Measurements from ENCODE around the gene IGSF6.

Gene IGSF6

GRCh38 chr16:21600031-21600773 lies 52.2 kb downstream of the IGSF6 start:
- TF ChIP-seq, protein P1, sequence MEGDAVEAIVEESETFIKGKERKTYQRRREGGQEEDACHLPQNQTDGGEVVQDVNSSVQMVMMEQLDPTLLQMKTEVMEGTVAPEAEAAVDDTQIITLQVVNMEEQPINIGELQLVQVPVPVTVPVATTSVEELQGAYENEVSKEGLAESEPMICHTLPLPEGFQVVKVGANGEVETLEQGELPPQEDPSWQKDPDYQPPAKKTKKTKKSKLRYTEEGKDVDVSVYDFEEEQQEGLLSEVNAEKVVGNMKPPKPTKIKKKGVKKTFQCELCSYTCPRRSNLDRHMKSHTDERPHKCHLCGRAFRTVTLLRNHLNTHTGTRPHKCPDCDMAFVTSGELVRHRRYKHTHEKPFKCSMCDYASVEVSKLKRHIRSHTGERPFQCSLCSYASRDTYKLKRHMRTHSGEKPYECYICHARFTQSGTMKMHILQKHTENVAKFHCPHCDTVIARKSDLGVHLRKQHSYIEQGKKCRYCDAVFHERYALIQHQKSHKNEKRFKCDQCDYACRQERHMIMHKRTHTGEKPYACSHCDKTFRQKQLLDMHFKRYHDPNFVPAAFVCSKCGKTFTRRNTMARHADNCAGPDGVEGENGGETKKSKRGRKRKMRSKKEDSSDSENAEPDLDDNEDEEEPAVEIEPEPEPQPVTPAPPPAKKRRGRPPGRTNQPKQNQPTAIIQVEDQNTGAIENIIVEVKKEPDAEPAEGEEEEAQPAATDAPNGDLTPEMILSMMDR (IDR thresholded peaks at IDR 0.05; ENCODE audit: low read depth, low read length), result no peak
- H3K4me3 ChIP-seq (ENCODE audit: low read depth, low read length), result peak overlapping the region; percentile 76
- peak; percentile 20 for DNase-seq (ENCODE audit: low read depth, low spot score)
- in situ Hi-C loops (cut with HindIII; ENCODE audit: low sequenced_read_pairs), result no loop called here

DNA sequence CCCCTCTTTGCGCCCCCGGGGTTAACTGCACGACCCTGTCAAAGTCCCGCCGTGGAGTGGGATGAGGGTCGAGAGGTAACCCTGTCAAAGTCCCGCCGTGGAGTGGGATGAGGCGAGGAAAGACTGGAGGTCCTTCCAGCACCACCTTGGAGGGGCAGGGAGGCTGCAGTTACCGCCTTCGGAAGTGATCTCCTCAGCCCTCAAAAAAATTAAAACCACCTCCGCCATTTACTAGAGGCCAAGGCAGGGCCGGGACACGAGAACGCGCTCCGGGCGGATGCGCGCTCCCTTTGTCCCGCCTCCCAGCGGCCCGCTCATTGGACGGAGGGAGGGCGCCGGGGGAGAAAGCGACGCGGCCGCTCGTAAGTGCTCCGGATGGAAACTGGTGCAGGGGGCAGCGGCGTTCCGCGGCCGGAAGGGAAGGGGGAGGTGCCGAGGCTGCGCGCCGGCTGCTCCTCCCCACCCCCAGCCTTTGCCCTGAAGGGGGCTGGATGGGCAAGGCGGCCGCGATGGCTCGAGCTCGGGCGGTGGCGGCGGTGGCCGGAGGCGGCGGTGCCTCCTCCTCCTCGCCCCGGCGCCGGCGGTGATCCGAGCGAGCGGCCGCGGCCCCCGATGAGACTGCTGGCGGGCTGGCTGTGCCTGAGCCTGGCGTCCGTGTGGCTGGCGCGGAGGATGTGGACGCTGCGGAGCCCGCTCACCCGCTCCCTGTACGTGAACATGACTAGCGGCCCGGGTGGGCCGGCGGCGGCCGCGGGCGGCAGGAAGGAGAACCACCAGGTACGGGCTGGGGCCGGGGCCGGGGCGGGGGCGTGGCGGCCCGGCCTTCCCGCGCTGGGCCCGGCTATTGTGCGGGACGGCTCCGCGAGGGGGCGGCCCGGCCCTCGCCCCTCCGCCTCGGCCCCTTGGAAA lies 53.0 kb downstream of the IGSF6 start, which contains the start of gene METTL9:
METTL9 (plus strand) TSS at position 456 of the 909 bp plus-strand sequence; CDS start at position 613, 157 bp downstream.
- DNase-seq (ENCODE audit: low read depth, low spot score), result peak; percentile 97
- in situ Hi-C loops (cut with HindIII; ENCODE audit: low sequenced_read_pairs), result no loop called here
- TF ChIP-seq, protein P1 (IDR thresholded peaks at IDR 0.05; ENCODE audit: low read depth, low read length), result no peak
- peak within 1 kb of the TSS; percentile 76 for H3K4me3 ChIP-seq (ENCODE audit: low read depth, low read length)

DNA sequence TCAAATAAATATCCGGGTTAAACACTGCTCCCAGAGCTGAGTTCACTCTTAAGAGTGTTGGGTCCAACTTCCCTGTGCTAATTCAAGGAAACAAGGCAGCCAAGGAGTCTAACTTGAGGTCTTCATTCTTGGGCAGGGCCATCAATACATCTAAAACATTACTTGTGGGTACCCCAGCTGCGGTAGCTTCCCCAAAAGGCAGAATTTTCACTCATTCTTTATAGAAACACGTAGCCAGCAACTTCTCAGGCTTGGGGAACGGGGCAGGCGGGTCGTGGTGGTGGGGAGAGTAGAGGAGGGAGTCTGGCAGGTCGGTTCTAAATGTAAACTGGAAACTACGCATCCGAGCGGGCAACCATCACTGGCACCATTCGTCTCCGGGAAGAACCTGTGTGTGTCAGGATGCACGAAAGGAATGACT lies 53.7 kb downstream of the IGSF6 start:
- H3K4me3 ChIP-seq (ENCODE audit: low read depth, low read length), result peak overlapping the region; percentile 76
- peak; percentile 24 for DNase-seq (ENCODE audit: low read depth, low spot score)
- in situ Hi-C loops (cut with HindIII; ENCODE audit: low sequenced_read_pairs), result no loop called here
- TF ChIP-seq, protein P1 (IDR thresholded peaks at IDR 0.05; ENCODE audit: low read depth, low read length), result no peak

DNA sequence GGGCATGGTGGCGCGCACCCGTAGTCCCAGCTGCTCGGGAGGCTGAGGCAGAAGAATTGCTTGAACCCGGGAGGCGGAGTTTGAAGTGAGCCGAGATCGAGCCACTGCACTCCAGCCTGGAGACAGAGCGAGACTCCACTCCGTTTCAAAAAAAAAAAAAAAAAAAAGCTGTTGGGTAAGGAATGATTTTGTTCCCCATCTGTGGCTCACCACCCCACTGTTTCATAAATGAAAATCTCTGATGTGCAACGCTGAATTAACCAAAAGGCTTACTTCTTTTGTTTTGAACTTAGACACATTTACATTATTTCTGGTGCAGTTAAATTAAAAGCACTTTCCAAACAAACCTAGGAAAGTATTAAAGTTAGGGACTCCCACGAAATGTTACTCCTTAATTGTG lies 54.2 kb downstream of the IGSF6 start:
- DNase-seq (ENCODE audit: low read depth, low spot score), result no peak
- TF ChIP-seq, protein P1 (IDR thresholded peaks at IDR 0.05; ENCODE audit: low read depth, low read length), result no peak
- H3K4me3 ChIP-seq (ENCODE audit: low read depth, low read length), result no peak overlapping the region
- in situ Hi-C loops (cut with HindIII; ENCODE audit: low sequenced_read_pairs), result no loop called here

DNA sequence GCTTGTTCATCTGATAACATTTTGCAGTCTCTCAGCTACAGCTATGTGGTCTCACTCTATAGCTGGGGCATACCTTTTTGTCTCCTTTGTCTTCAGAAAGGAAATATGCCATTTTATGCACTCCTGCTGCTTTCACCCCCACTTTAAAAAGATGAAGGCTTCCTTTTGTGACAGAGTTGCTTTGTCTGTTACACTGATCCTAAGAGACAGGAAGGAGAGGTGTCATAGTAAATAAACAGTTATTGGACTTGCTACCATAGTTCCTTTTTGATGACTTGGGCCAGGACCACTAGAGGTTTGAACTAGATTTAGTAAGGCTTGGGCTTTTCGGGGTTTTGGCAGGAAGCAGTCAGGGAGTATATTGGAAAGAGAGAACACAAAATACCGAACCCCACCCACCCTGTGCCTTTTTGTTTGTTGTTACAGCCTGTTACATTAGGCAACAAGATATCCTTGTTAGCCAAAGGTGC lies 54.8 kb downstream of the IGSF6 start:
- no peak overlapping the region for H3K4me3 ChIP-seq (ENCODE audit: low read depth, low read length)
- DNase-seq (ENCODE audit: low read depth, low spot score), result no peak
- TF ChIP-seq, protein P1 (IDR thresholded peaks at IDR 0.05; ENCODE audit: low read depth, low read length), result no peak
- in situ Hi-C loops (cut with HindIII; ENCODE audit: low sequenced_read_pairs), result no loop called here

DNA sequence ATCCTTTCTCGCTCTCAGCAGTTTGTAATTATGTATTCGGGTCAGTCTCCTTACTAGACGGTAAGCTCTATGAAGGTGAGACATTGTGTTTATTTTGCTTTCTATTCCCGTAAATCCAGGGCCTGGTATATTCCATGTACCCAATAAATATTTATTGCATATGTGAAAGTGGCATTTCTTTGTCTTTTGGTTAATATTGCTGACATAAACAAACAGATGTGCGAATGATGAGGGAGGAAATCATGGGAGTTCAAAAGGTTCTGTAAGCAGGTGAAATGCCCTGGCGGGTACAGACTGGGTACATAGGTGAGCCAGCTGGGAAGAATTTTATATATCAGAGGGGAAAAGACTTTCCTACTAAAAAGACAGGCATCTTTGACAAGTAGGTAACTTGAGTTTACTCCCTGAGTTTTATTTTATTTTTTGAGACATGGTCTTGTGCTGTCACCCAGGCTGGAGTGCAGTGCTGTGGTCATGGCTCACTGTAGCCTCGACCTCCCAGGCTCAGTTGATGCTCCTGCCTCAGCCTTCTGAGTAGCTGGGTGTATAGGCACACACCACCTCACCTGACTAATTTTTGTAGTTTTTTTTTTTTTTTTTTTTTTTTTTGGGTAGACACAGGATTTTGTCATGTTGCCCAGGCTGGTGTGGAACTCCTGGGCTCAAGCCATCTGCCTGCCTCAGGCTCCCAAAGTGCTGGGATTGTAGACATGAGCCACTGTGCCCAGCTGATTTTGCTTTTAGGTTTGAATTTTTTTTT lies 58.7 kb downstream of the IGSF6 start:
- TF ChIP-seq, protein P1 (IDR thresholded peaks at IDR 0.05; ENCODE audit: low read depth, low read length), result no peak
- H3K4me3 ChIP-seq (ENCODE audit: low read depth, low read length), result no peak overlapping the region
- DNase-seq (ENCODE audit: low read depth, low spot score), result no peak
- in situ Hi-C loops (cut with HindIII; ENCODE audit: low sequenced_read_pairs), result no loop called here

Measured in astrocyte of the spinal cord (primary cell).